ENCODE data around the gene ZBTB5.

The ZBTB5 gene

DNA sequence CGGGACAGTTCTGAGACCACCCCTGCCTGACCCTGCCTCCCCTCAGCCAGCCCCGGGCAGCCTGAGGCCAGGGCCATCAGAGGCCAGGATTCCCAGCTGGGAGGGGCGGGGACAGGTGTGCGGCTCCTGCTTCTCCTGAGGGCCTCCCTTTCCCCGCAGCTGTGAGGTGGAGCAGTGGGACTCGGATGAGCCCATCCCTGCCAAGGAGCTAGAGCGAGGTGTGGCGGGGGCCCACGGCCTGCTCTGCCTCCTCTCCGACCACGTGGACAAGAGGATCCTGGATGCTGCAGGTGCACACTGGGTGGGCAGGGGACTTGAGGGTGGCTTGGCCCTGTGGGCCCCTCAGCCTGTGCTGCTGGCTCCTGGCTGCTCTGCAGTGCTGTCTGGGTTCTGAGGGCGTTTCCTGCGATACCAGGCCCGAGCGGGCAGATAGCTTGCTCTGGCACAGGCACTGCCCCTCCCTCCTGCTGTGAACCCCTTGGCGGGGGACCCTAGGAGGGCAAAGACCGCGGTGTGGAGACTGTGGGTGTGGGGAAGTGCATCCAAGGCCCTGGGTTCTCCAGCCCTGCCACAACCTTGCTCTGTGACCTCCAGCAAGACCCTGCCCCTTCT, 40.5 kb downstream of the ZBTB5 start:
- no peak for DNase-seq (ENCODE audit: low spot score)

DNA sequence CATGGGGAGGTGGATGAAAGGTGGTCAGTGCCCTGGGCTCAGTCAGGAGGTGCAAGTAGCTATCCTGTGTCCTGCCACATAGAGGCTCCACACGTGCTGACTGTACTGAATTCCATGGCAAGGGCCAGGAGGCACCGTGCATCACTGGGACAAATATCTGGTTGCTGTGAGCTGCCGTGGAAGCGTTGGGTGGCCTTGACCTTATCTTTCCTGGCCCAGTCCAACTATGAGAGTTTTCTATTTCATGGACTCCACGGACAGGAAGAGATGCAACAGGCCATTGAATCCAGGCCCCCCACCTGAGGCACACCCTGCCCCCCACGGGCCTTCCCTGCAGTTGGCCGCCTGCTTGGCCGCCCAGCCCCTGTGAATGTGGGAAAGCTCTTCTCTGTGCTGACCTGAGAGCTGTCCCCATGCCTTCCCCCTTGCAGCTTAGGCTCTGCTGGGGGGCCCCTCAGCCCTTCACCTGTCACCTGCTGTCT, 41.0 kb downstream of the ZBTB5 start:
- no peak for DNase-seq (ENCODE audit: low spot score)

DNA sequence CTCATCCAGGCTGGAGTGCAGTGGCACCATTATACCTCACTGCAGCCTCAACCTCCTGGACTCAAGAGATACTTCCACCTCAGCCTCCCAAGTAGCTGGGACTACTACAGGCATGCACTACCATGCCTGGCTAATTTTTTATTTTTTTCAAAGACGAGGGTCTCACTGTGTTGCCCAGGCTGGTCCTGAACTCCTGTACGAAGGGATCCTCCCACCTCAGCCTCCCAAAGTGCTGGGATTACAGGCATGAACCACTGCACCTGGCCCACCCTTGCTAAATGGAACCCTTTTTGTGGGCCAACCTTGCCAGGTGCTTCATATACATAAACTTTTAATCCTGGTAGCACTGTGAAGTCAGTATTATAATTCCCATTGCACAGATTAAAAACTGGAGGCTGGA, 41.7 kb downstream of the ZBTB5 start:
- DNase-seq (ENCODE audit: low spot score) = no peak

DNA sequence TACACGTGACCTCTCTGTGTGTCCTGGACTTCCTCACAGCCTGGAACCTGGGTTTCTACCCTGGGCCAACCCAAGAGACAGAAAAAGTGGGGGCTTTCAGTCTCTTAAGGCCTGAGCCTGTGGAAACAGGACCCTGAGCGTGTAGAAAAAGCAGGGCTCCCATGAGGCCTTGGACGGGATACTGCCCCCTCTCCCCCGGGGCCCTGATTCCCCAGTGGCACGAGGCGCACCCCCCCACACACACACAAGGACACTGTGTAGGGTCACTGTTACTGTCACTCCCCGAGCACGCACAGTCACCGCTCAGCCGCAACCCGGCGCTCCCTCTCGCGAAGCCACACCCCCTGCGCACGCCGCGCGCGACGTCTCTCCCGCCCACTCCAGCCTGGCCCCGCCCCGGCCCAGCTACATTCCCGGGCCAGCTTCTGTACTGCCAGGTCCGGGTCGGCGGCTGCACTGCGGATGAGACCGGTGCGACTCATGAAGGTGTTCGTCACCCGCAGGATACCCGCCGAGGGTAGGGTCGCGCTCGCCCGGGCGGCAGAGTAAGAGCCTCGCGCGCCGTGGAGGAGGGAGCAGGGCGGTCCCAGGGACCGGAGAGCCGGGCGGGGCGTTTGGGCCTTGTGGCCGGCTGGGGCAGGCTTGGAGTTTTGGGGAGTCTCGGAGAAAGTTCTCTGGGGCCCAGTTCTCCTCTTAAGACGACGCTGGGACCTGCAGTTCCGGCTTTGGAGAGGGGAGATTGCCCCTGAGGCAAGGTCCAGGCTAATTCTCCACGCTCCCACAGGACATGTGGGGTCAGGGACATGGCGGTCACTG, 42.8 kb downstream of the ZBTB5 start, which contains the start of gene GRHPR:
Gene GRHPR (plus strand): TSS at position 408 of the 816 bp plus-strand sequence. CDS start 55 bp downstream, at position 463.
- DNase-seq (ENCODE audit: low spot score) = peak; percentile 88

DNA sequence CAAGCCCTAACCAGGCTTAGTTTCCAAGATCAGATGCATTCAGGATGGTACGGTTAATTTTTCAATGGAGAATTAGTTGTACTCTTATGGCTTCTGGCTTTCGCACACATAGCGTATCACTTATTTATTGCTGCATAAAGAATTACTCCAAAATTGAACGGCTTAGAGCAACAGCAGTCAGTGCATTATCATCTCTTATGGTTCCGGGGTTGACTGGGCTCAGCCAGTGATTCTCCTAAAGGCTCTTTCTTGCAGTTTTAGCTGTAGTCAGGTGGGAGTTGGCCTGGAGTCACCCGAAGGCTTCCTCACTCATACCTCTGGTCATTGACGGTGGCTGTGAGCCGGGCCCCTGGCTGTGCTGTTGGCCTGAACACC, 43.3 kb downstream of the ZBTB5 start:
- peak; percentile 67 for DNase-seq (ENCODE audit: low spot score)

DNA sequence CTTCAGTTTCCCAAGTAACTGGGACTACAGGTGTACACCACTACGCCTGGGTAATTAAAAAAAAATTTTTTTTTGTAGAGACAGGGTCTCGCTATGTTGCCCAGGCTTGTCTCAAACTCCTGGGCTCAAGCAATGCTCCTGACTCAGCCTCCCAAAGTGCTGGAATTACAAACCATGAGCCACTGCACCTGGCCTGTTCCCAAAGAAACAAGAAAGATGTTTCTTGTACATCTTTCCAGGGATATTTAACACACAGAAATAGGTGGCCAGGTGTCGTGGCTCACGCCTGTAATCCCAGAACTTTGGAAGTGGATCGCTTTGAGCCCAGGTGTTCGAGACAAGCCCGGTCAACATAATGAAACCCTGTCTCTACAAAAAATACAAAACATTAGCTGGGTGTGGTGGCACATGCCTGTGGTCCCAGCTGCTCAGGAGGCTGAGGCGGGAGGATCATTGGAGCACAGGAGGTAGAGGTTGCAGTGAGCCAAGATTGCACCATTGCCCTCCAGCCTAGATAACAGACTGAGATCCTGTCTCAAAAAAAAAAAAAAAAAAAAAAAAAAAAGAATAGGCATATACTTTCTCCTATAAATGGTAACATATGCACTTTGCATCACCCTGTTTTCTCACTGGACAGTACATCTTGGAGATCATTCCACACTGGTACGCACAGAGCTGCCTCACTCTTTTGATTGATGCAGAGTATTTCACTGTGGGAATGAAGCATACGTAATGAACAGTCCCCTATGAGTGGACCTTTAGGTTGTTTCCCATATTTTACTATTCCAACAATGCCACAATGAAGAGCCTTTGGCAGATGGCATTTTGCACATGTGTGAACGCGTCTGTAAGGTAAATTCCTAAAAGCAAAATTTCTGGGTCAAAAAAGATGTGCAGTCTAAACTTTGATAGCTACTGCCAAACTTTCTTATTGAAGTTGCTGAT, 44.7 kb downstream of the ZBTB5 start:
- no peak for DNase-seq (ENCODE audit: low spot score)

DNA sequence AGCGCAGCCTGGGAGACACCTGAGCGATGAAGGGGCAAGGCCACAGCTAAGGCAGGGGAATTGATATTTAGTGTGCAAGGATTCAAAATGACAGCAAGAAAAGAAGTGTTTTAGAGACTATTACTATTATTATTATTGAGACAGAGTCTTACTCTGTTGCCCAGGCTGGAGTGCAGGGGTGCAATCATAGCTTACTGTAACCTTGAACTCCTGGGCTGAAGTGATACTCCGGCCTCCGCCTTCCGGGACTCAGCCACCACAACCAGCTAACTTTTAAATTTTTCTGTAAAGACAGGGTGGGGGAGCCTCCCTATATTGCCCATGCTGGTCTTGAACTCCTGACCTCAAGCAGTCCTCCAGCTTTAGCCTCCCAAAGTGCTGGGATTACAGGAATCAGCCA, 46.0 kb downstream of the ZBTB5 start:
- DNase-seq (ENCODE audit: low spot score) = no peak

DNA sequence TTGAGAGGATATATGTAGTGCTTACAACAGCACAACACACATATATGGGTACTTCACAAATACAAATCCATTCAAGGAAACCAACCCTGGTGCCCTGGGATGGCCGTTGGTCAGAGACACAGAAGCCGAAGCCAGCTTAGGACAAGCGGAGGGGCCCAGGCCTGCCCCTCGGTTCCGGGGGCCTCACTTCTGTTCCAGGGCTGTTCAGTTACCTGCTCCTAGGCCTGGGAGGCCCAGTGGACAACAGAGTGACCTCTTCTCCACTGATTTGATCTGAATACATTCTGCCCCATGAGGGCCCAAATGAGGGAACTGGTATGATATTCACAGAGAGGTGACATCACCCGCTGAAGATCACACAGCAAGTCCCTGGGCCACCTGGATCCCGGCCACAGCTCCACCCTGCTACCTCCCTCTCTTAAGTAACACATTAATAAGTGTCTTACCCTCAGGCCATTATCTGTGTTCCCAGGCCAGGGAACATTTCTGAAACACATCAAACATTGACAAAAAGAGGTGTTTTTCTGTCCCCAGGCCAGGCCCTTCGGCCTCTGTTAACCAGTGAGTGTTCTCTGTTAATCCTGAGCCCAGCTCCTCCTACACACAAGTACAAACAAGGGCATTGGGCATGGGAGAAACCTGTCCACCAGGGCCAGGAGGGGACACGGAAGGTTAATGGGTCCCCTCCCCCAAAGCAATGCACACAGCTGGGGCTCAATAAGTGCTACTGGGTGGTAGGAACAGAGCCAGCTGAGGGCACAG, 47.2 kb downstream of the ZBTB5 start:
- no peak for DNase-seq (ENCODE audit: low spot score)

DNA sequence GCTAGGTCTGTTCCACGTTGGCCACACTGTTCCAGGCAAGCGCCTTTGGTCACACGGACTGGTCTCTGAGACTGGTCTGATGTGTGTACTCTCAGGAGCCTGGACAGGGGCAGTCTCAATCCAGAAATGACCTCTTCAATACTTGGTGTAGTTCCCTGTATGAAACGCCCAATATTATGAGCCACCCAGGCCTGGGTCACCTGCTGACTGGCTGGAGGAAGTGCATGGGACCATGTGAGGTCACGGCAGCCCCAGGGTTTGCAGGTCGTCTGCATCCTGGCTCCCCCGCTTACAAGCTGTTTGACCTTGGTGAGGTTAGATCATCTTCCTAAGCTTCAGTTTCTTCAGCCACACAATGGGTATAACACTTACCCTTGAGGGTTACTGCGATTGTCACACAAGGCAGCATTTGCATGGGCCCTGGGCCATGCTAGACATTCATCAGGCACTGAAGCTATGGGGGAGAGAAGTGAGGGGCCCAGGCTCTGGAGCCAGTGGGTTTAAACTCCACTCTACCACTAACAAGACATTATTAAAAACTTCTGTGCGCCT, 47.9 kb downstream of the ZBTB5 start:
- no peak for DNase-seq (ENCODE audit: low spot score)

DNA sequence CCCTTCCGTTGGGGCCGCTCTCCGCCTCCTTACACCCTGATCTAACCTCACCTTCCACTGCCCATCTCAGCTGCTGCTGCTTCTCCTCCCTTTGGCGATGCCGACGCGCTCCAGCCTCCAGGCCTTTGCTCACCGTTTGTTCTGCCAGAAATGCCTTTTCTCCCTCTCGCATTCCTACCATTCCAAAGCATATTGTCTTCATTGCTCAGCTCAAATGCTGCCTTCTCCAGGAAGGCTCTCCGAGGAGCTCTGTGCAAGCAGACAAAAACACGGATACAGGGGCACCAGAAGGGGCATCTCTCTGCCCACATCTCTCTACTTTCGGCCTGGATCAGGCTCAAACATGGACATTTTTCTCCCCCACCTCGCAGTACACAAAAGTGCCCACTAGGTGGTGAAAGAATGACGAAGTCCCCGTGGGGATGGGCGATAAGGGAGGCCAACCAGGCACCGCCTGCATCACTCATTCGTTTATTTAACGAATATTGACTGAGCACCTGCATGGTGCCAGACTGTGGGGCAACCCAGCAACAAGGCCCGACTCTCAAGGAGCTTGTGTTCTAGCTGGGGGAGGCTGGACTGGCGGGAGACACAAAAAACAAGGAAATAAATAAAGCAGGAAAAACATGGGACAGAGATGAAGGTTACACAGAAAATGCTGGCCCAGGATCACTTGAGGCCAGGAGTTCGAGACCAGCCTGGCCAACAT, 50.1 kb downstream of the ZBTB5 start:
- DNase-seq (ENCODE audit: low spot score) = peak; percentile 81

DNA sequence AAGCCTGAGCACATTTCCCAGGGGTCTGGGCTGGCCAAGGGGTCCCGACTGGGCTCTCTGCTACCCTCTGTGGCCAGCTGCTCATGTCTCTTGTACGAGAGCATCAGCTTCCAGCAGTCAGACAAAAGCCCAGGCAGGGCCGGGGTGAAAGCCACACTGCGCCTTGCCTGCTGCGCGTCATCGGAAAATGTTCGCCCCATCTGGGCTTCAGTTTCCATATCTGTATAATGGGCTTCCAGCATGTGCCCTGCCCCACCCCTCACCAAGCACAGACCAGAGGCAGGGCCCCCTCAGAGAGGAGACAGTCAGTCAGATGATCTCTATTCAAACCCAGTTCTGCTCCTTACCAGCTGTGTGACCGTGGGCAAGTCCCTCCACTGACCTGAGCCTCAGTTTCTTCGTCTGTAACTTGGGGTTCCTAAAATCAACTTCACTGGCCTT, 50.7 kb downstream of the ZBTB5 start:
- no peak for DNase-seq (ENCODE audit: low spot score)

DNA sequence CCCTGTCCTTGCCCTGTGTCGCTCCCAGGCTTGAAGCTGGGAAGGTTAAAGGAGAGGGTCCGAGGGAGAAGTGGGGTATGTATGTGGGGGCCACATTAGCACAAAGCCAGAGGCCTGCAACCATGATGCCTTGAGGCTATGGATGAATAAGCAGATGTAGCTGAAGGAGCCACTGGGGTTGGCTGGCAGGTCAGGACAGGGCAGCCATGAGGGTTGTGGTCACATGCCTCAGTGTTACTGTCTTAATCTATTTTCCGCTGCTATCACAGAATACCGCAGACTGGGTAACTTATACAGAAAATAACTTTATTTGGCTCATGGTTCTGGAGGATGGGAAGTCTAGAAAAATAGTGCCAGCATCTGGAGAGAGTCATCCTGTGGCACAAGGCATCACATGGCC, 51.9 kb downstream of the ZBTB5 start:
- DNase-seq (ENCODE audit: low spot score) = no peak

DNA sequence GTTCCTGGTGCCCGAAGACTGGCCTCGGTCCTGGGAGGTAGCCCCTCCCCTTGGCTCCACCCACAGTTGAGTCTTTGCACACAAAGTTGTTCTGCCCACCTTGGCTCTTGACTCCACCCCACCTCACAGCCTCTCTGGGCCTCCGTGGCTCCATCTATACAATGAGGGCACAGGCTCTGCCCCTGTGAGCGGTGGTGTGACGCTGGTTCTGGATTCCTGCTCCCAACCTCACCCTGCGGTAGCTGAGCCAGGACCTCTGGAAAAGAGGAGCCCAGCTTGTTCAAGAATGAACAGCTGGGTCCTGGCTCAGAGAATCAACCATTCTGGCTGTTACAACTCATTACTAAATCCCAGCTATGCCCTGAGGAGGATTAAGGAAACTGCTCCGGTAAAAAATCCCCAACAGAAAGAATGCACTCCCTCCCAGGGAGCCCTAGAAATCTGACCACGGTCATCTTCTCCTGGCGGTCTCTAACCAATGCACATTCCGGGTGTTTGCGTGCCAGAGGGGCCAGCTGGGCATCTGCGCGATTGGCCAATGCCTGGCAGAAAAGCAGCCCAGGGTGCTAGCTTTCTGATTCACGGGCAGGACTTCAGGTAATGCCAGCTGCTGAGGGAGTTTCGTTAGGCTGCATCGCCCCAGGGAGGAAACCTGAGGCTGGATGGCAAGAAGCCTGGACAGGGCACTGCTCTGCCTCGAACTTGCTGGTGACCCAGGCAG, 52.7 kb downstream of the ZBTB5 start:
- DNase-seq (ENCODE audit: low spot score) = no peak

DNA sequence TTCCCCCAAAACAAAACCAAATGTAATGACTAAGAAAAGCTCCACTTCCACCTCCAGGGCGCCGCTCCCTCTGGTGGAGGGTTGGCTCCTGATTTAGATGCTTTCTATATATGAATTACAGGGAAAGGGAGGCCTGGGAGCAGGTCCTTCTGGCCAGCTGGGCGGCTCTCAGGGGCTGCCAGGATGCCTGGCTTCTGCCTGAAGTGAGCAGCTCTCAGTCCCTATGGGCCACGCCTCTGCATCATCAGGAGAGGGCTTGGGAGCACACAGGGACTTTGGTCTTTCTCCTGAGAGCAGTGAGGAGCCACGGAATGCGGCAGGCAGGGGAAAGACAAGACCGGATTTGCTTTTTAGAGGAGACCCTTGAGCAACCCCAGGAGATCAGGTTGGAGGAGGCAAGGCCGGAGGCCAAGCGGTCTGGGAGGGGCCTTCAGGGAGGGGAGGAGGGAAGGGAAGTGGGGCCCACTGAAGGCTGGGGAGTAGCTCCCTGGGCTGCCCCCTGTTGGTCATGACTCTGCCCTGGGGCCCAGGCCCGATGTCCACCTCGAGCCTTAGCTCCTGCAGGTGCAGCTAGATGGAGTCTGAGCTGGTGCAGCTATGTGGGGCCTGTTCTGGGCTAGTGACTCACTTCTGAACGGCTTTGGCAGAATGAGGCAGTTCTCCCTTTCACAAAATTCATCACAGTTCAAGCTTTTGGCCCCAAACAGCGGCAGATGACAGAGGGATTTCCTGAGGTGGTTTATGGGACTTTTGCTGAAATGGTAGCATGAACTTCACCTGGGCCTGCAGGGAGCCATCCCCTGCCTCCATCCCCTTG, 54.1 kb downstream of the ZBTB5 start:
- peak; percentile 33 for DNase-seq (ENCODE audit: low spot score)

DNA sequence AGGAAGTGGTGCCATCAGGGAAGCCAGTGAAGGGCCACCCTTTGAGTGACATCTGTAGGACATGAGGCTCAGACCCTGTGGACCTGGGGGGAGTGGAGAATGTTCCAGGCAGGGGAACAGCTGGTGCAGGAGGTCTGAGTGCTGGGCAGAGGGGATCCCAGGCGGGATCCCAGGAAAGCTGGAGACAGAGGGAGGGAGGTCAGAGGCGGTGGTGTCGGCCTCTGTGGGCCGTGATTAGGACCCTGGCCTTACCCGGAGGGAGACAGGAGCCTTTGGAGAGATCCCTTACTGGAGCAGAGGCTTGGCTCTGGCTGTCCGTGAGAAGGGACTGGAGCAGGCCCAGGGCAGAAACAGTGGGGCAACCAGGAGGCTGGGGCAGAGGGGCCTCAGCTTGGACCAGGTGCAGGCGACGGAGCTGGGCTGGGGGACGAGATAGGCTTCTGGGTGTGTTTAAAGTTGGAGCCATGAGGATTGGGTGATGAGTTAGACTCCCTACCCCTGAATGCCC, 54.8 kb downstream of the ZBTB5 start:
- DNase-seq (ENCODE audit: low spot score) = no peak

DNA sequence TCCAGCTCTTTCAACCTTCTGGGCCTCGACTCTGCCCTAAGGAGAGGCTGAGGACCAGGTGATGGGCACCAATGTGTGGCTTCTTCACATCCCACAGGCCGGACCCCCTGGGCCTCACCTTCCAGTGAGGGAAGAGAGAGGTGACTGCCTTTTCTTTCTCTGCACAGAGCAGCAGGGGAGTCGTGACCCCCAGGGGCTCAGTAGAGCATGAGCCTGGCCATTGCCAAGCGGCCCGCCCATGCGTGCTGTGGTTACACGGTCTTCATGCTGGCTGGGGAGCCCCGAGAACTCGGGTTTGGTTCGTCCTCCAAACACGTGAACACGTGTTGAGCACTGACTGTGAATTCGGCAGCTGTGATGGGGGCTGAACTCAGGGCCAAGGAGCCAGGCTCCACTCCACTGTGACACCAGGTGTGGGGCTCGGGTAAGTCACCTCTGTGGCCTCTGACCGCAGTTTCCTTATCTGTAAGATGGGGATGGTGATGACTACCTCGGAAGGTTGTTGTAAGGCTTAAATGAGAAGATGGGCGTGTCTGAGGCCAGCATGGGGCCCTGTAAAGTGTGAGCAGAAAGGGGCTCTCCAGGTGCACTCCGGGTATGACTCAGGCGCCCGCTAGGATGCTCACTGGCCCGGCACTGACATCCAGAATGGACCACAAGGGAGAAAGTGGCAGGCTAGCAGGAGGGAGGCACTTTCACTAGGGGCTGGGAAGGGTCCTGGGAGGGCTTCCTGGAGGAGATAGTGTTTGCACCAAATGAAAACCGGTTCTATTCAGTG, 56.1 kb downstream of the ZBTB5 start:
- DNase-seq (ENCODE audit: low spot score) = no peak

DNA sequence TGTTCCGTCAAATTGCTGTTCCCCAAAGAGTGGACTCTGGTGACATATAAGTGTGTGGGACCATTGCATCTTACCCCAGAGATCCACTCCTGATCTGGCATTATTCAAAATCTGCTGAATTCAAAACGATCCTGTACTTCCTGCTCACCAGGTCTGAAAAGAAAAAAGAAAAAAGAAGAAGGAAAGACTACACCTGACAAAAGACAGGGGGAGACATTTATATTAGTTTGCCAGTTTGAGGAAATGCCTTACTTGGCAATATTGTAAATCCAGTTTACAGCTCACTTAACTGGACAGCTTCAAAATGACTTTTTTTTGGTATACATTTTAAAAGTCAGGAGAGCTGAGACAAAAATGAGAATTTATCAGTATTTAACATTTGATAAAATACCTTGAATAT, 57.8 kb downstream of the ZBTB5 start:
- peak; percentile 44 for DNase-seq (ENCODE audit: low spot score)
